ENCODE data around the gene USP4. TPM values are rescaled to one million over a fixed set of nuclear protein-coding genes. Genes with fewer than 3 reads are reported as not detected.
A peak's percentile ranks its signal among the peaks of the same experiment; 100 is the strongest.
"Not testable (repeated sequence)": the region's sequence is repeated elsewhere in the genome, so short reads cannot be mapped to it uniquely, and the experiment has no call there.

USP4 gene
- total RNA-seq, 1 experiment from 2014 or later, result 14.7 TPM

DNA sequence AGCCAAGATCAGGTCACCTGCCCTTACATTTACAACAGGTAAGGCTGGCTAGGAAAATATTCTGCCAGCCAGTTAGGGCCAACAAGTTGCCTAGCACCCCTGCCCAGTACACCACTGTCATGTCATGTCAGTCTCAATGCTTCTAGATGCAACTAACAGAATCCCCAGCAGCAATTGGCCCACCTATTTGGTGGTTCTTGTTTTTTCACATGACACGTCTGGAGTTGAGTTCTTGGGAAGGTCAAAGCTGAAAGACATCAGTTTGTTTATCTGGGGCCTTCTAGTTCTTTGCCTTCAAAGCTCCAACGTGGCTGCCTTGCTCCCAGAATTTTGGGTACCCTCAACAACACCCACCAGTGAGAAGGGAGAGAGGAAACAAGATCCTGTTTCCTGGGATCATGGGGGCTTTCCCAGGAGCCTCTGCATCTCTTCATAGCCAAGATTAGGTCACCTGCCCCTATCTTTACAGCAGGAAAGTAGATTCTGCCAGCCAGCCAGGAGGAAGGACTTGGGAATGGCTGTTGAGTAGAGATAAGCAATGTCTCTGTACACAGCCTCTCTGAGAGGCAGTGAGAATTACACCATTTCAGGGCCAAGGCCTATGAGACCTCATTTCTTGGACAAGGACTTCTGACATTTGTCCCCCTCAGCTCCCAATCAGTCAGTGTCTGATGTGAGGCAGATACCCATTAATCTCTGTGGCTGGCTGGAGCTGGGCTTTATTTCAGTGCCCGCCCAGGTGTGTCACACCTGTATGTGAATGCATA lies 9.7 kb upstream of the USP4 start:
- DNase-seq (ENCODE audit: low spot score), result no peak

DNA sequence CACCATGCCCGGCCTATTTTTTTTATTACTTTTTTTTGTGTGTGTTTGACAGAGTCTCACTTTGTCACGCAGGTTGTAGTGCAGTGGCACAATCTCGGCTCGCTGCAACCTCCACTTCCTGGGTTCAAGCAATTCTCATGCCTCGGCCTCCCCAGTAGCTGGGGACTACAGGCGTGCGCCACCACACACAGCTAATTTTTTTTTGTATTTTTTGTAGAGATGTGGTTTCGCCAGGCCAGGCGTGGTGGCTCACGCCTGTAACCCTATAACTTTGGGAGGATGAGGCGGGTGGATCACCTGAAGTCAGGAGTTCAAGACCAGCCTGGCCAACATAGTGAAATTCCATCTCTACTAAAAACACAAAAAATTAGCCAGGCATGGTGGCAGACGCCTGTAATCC lies 8.5 kb upstream of the USP4 start:
- not testable (repeated sequence) for DNase-seq (ENCODE audit: low spot score)

- DNase-seq (ENCODE audit: low spot score), result no peak
Measured at GRCh38 chr3:49346797-49347251, 7.0 kb upstream of the USP4 start.

DNA sequence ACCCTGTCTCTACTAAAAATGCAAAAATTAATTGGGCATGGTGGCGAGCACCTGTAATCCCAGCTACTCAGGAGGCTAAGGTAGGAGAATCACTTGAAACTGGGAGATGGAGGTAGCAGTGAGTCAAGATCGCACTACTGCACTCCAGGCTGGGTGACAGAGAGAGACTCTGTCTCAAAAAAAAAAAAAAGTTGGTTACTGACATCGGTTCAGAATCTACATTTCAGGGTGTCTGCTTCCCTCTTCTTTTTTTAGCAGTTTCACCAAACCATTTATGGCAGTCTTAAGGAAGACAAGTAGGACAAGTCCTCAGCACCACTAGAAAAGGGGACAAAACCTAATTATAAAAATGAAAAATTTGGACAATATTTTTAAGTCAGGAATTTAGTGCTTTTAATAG lies 3.3 kb upstream of the USP4 start:
- no peak for DNase-seq (ENCODE audit: low spot score)

DNA sequence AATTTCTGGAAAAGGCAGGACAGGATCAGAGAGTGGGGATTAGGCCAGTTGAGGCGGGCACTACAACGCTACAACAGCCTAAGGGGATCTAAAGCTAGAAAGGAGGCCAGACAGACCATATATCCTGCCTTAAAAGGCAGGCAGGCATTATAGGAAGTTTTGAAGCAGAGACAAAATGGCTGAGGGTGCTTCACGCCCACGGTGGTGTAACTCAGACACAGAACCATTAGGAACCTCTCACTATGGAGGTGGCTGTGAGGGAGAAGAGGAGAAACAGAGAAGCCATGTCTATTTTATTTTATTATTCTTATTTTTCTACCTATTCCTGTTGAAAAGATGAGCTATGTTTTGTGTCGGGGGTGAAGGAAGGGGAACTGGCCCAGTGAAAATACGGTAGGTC lies 2.1 kb upstream of the USP4 start:
- no peak for DNase-seq (ENCODE audit: low spot score)

- DNase-seq (ENCODE audit: low spot score), result no peak
Measured at GRCh38 chr3:49339581-49339940, 292 bp downstream of the USP4 start.

- no peak for DNase-seq (ENCODE audit: low spot score)
Measured at GRCh38 chr3:49333916-49334633, 5.8 kb downstream of the USP4 start.

DNA sequence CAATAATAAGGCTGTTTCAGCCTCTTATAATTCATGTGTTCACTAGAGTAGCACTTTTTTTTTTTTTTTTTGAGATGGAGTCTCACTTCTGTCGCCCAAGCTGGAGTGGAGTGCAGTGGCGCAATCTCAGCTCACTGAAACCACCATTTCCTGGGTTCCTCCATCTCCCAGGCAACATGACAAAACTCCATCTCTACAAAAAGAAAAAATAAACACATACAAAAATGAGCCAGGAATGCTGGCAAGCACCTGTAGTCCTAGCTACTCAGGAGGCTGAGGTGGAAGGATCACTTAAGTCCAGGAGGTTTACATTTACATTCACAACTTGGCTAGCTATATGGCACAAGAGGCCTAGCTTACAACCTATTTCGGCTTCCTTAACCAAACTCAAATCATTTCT lies 6.8 kb downstream of the USP4 start:
- no peak for DNase-seq (ENCODE audit: low spot score)

- DNase-seq (ENCODE audit: low spot score), result no peak
Measured at GRCh38 chr3:49329186-49329585, 10.7 kb downstream of the USP4 start.

- not testable (repeated sequence) for DNase-seq (ENCODE audit: low spot score)
Measured at GRCh38 chr3:49328350-49328749, 11.5 kb downstream of the USP4 start.

- peak; percentile 37 for DNase-seq (ENCODE audit: low spot score)
Measured at GRCh38 chr3:49327485-49327884, 12.4 kb downstream of the USP4 start.

DNA sequence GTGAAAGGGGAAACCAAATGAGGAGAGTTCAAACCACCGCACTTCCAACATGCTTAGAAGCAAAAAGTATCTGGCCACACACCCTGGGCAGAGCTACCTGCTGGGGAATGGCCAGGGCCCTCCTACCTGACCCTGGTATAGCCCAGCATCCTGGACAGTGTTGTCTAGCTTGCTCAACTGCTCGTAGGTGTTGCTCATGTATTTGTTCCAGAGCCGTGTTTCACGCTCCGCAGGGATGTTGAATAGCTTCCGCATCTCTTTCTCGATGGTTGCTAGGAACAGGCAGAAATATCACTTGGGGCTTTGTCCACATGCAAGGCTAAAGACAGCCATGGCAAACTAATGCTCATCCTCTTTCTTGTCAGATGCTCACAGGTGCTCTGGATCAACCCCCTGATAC lies 15.1 kb downstream of the USP4 start:
- no peak for DNase-seq (ENCODE audit: low spot score)

DNA sequence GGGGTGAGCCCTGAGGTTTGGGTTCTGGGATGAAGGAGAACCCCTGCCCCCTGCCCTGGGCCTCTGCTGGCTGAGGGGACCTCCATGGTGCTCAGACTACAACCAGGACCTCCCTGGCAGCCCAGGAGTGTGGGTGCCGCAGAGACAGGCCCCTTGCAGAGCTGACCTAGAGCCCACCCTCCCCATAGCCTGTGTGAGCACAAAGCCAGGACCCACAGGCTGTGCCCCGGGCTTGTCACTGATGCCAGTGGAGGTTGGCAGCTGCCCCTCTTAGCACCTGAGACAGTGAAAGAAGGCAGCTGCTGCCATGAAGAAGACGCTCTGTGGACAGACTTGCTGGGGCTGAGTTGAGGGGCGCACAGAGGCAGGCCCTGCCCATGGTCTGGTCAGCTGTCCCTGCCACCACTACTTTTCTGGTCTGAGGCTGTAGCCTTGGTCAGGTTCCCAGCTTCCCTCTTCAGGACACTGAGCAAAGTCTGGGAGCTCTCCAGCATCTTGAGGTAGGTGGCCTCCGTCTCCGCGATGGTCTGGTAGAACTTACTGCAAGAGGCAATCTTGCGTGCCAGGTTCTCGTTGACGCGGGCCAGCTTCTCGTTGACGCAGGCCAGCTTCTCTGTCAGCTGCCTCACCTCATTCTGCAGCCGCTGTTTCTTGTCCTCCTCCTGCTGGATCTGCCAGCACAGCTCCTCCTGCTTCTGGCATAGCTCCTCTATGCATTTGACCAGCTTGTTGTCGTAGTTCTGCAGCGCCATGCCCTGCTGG lies 23.0 kb downstream of the USP4 start:
- no peak for DNase-seq (ENCODE audit: low spot score)

- DNase-seq (ENCODE audit: low spot score), result no peak
Measured at GRCh38 chr3:49313896-49314688, 25.8 kb downstream of the USP4 start.

DNA sequence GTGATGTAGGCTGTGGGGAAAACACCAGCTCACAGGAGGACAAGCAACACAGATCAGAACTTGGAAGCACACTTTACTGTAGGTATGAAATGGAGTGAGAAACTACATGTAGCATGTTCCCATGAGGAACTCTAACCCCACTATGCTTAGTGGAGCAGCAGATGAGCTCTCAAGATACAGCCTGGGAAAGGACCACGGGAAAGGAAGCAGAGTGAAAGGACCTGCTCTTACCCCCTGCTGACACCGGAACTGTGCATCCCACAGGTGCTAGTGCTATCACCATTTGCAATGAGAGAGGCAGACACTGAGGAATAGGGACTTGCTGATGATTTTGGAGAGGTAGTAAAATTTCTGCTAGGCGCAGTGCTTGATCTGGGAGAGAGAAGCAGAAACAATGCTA lies 28.6 kb downstream of the USP4 start:
- no peak for DNase-seq (ENCODE audit: low spot score)

- no peak for DNase-seq (ENCODE audit: low spot score)
Measured at GRCh38 chr3:49310677-49311076, 29.2 kb downstream of the USP4 start.

- no peak for DNase-seq (ENCODE audit: low spot score)
Measured at GRCh38 chr3:49305608-49306007, 34.2 kb downstream of the USP4 start.

GRCh38 chr3:49302613-49303012 lies 37.2 kb downstream of the USP4 start:
- DNase-seq (ENCODE audit: low spot score), result no peak

- no peak for DNase-seq (ENCODE audit: low spot score)
Measured at GRCh38 chr3:49300595-49300994, 39.3 kb downstream of the USP4 start.

- DNase-seq (ENCODE audit: low spot score), result no peak
Measured at GRCh38 chr3:49298511-49298910, 41.3 kb downstream of the USP4 start.

DNA sequence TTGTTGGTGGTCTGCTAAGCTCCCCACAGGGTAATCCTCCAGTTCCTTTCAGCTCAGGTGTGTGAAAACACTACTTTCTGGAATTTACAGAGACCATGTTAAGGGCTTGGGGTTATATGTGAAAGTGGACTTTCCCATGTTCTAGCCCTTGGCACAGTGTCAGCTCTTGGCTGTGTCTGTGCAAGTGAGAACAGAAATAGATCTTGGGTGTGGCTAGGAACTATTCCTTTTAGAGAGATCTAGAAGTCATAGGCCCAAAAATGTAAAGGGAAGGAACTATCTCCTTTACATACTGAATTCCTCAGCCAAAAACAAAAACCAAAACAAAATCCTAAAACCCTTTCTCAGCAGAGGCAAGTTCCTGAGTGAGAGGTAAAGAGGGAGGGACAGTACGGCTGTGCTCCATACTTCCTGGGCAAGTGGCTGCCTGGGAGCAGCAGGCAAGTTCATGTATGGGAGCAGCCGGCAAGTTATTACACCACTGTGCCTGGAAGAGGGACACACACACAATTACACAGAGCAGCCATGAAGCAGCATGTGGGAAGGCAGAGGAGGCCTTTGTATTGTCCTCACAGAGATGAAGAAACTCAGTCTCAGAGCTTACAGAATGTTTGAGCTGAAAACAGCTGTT lies 43.0 kb downstream of the USP4 start:
- DNase-seq (ENCODE audit: low spot score), result no peak

Measured in HT-29 (cell line).